Measurements from ENCODE around the gene DENND4A.

- TF ChIP-seq POLR2AphosphoS5 (IDR thresholded peaks at IDR 0.05) (no peak), CTCF (IDR thresholded peaks at IDR 0.05) (no peak)
Measured at GRCh38 chr15:65653341-65653740, 138.8 kb downstream of the DENND4A start.
